Activated T-helper 1 cell treated with anti-CD3 and anti-CD28 coated beads, Interleukin-12 subunit alpha, Interleukin-12 subunit beta, Interleukin-2, Interleukin-4 antibody, amounts not matched to agents 30 ng/mL and 10 ng/mL and 1 ng/mL, durations not matched to agents 14 hours and 24 hours and 36 hours (primary cell): ENCODE measurements around the gene PTPN14. TPM values are rescaled to one million over a fixed set of nuclear protein-coding genes. Genes with fewer than 3 reads are reported as not detected.
"Not testable (repeated sequence)": the region's sequence is repeated elsewhere in the genome, so short reads cannot be mapped to it uniquely, and the experiment has no call there.

Source experiments
- DNase-seq: peaks from one replicate; pipeline ENCODE4 v3.0.0; 2021; ENCODE audit warnings: low spot score
- H3K27ac Mint-ChIP-seq: one replicate; pipeline ENCODE4 v1.8.0; 2021; ENCODE audit warnings: mild to moderate bottlenecking, mixed read lengths
- H3K27me3 Mint-ChIP-seq: one replicate; pipeline ENCODE4 v1.8.0; 2022; ENCODE audit warnings: mild to moderate bottlenecking, moderate library complexity, mixed read lengths; ENCODE audit not compliant: insufficient read depth
- H3K36me3 Mint-ChIP-seq: one replicate; pipeline ENCODE4 v1.8.0; 2021; ENCODE audit warnings: low read depth, mixed read lengths
- H3K4me1 Mint-ChIP-seq: one replicate; pipeline ENCODE4 v1.8.0; 2021; ENCODE audit warnings: low read depth, mixed read lengths
- H3K4me3 Mint-ChIP-seq: one replicate; pipeline ENCODE4 v1.8.0; 2021; ENCODE audit warnings: mild to moderate bottlenecking, moderate library complexity, mixed read lengths
- H3K9me3 Mint-ChIP-seq: one replicate; pipeline ENCODE4 v1.8.0; 2021; ENCODE audit warnings: mixed read lengths
- intact Hi-C: fragments of 100-400 bp; cut with micrococcal nuclease; formaldehyde crosslinking; loops from one replicate; pipeline ENCODE4 v1.15.1; 2024
- total RNA-seq: library from RNA; stranded (reverse); gene quantifications from 2 replicates; pipeline ENCODE4 v1.2.3, GENCODE V29; 2022

Gene PTPN14
- total RNA-seq, 1 donor from 2014 or later: 20.6 TPM

DNA sequence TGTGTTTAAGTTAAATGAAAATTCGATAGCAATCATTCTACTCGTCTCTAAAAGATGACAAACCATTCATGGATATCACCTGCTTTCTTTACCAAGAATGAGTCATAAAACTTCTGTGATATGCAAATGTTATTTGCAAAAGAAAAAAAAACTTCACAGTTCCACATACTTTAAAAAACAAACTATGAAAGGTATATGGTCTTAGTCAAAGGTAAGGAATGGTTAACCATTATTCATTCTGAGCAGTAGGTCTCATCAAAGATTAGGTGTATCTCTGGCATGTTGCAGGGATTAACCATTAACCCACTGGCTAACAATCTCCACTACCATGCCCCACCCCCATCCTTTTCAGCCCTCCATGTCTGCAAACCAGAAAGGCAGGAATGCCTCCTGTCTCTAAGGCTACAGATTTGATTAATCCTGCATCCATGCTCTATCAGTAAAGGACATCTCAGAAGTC is 44.4 kb downstream of the PTPN14 start:
- DNase-seq: no peak
- intact Hi-C loops: no loop called here
- peaks cover 4% of the 10 kb centered on the region for H3K27me3 Mint-ChIP-seq
- H3K4me1 Mint-ChIP-seq: peaks cover 10% of the 10 kb centered on the region
- H3K9me3 Mint-ChIP-seq: peaks cover 12% of the 10 kb centered on the region
- H3K4me3 Mint-ChIP-seq: no peak overlapping the region
- H3K36me3 Mint-ChIP-seq: no peaks in the 10 kb centered on the region
- H3K27ac Mint-ChIP-seq: no peak overlapping the region

DNA sequence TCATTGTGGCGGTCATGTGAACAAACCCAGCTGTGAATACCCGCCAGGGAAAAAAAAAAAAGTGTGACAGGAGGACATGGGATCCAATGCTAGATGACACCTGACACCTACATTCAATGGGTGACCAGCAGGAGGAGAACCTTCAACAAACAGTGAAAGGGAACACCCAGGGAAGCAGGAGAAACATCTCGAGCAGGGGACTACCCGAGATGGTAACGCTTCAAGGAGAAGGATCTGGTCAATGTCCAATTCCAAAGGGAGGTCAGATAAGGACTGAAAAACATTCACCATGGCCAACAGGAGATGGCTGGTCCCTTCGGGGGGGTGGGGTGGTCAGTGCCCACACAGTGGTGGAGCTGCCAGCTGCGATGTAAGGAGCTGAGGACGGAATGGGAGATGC is 46.3 kb downstream of the PTPN14 start:
- peaks cover 10% of the 10 kb centered on the region for H3K4me1 Mint-ChIP-seq
- no peaks in the 10 kb centered on the region for H3K36me3 Mint-ChIP-seq
- intact Hi-C loops: no loop called here
- H3K27me3 Mint-ChIP-seq: no peaks in the 10 kb centered on the region
- H3K27ac Mint-ChIP-seq: no peak overlapping the region
- peaks cover 3% of the 10 kb centered on the region for H3K9me3 Mint-ChIP-seq
- no peak for DNase-seq
- H3K4me3 Mint-ChIP-seq: no peak overlapping the region

DNA sequence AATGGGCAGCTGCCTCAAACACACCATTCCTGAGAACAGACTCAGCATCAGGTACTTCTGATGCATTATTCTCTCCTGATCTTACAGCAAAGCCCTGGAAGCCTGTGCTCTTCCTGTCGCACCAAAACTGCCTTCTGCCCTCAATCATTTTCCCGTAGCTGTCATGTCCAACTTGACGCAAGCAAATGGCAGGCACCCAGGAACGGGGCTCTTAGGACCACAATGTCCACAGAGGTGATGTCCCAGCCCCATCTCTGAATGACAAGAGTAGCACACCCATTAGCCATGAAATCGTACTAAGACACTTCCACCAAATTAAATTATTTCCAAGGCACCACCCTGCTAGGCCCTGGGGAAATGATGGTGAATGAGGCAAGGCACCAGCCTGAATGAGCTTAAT is 47.1 kb downstream of the PTPN14 start:
- H3K27me3 Mint-ChIP-seq: peaks cover 2% of the 10 kb centered on the region
- no peaks in the 10 kb centered on the region for H3K36me3 Mint-ChIP-seq
- intact Hi-C loops: no loop called here
- no peak overlapping the region for H3K4me3 Mint-ChIP-seq
- H3K27ac Mint-ChIP-seq: no peak overlapping the region
- H3K4me1 Mint-ChIP-seq: peaks cover 10% of the 10 kb centered on the region
- no peak for DNase-seq
- H3K9me3 Mint-ChIP-seq: no peaks in the 10 kb centered on the region

DNA sequence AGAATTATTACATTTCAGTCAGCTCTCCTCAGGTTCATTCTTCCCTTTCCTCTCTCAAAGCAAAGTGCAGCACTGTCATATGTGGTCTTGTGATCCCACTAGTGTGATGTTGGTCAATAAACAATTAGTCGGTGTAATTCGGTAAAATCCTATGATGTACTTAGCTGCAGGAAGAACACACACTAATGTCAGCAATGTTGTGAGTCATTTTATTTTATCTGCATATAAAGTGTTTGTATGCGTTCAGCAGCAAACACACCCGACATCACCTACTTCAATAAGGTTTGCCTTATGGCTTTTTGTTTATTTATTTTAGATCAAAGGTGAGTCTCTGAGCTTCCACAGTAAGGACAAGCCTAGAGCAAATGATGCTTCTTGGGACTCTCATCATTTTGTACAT is 47.8 kb downstream of the PTPN14 start:
- Mint-ChIP-seq H3K36me3 (no peaks in the 10 kb centered on the region), H3K4me3 (no peak overlapping the region), H3K9me3 (no peaks in the 10 kb centered on the region), H3K4me1 (peaks cover 10% of the 10 kb centered on the region), H3K27ac (no peak overlapping the region), H3K27me3 (peaks cover 2% of the 10 kb centered on the region)
- intact Hi-C loops: no loop called here
- DNase-seq: no peak

DNA sequence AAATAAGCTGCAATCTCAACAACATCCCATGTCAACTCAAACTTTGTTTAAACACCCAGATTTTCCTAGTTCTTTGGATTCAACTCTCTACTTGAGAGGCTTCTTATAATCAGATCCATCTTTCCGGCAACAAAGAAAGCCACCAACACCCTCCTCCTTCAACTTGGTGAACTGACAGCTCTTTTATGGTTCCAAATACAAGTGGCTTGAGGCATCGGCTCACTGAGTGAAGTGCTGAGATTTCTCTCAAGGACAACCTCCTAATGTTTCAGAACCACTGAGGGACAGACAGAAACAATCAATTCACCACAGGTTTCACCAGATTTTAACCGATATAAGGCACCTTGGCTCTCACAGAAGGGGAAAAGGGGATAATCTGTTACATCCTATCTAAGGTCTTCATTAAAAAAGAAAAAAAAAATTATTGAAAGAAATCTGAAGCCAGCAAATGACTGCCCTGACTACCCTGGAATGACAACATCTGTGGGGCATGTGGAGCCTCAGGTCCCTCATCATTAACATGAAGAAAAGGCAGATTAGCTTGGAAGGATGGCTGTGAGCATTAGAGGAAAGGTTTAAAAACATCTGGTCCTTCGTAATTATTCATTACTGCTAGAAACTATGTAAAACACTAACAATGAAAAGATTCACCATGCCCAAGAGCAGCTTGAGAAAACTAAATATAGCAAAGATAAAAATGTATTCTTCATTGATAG is 50.9 kb downstream of the PTPN14 start:
- H3K9me3 Mint-ChIP-seq: no peaks in the 10 kb centered on the region
- peaks cover 11% of the 10 kb centered on the region for H3K27me3 Mint-ChIP-seq
- intact Hi-C loops: no loop called here
- DNase-seq: no peak
- no peaks in the 10 kb centered on the region for H3K4me1 Mint-ChIP-seq
- H3K36me3 Mint-ChIP-seq: no peaks in the 10 kb centered on the region
- no peak overlapping the region for H3K27ac Mint-ChIP-seq
- no peak overlapping the region for H3K4me3 Mint-ChIP-seq

DNA sequence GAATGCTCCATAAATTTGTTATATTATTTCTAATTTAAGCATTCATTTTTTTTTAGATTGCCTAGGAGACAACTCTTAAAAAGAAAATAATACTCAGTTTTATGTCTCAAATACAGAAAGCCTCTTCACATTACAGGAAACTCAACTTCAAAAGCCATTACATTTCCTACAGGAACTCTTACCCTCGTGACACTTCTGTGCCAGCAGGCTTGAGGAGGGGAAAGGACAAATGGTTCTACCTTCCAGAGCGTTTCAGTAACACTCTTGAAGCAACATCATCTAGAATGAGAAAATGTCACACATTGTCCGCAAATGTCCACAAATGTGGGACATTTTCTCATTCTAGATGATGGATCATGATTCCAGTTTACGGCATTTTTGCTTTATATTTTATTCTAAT is 51.7 kb downstream of the PTPN14 start:
- Mint-ChIP-seq H3K4me3 (no peak overlapping the region), H3K27ac (no peak overlapping the region), H3K4me1 (no peaks in the 10 kb centered on the region), H3K36me3 (no peaks in the 10 kb centered on the region), H3K27me3 (peaks cover 11% of the 10 kb centered on the region), H3K9me3 (no peaks in the 10 kb centered on the region)
- no peak for DNase-seq
- intact Hi-C loops: no loop called here

DNA sequence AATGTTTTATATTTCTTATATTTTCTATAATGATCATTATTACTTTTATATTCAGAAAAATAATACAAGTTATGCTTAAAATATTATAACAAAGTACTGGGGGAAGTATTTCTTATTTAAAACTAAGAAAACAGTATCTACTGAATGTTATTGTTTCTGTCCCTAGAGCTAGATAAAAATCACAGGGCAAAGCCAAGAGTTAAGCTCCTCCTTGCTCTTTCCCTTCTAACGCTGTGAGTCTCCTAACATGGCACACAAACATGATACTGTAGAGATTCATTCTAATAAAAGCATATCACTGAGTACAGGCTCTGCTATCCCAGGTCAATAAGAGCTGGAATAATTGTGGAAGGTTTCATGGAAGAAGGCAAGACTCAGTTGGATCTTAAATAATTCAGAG is 53.4 kb downstream of the PTPN14 start:
- intact Hi-C loops: no loop called here
- H3K4me3 Mint-ChIP-seq: no peak overlapping the region
- no peak overlapping the region for H3K27ac Mint-ChIP-seq
- H3K27me3 Mint-ChIP-seq: peaks cover 11% of the 10 kb centered on the region
- H3K9me3 Mint-ChIP-seq: no peaks in the 10 kb centered on the region
- DNase-seq: no peak
- H3K36me3 Mint-ChIP-seq: no peaks in the 10 kb centered on the region
- H3K4me1 Mint-ChIP-seq: no peaks in the 10 kb centered on the region

DNA sequence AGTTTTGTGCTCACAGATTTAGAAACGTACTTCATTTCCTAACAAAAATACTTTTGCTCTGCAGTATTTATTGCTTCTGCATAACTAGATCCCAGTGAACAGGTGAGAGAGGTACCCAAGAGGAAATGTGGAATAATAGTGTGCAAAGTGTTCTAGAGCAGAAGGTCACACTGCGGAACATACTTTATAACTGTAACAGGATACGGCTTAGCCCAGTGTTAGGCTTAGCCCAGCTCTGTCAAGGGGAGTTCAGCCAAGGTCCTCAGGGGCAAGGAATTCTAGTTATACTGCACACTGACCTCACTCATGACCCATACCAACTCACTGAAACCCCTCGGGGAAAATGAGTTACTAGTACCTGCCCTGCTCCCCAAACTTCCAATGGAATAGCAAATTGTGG is 55.3 kb downstream of the PTPN14 start:
- H3K9me3 Mint-ChIP-seq: no peaks in the 10 kb centered on the region
- H3K27me3 Mint-ChIP-seq: peaks cover 11% of the 10 kb centered on the region
- no peak for DNase-seq
- intact Hi-C loops: no loop called here
- H3K4me1 Mint-ChIP-seq: no peaks in the 10 kb centered on the region
- H3K27ac Mint-ChIP-seq: no peak overlapping the region
- H3K4me3 Mint-ChIP-seq: no peak overlapping the region
- H3K36me3 Mint-ChIP-seq: no peaks in the 10 kb centered on the region

DNA sequence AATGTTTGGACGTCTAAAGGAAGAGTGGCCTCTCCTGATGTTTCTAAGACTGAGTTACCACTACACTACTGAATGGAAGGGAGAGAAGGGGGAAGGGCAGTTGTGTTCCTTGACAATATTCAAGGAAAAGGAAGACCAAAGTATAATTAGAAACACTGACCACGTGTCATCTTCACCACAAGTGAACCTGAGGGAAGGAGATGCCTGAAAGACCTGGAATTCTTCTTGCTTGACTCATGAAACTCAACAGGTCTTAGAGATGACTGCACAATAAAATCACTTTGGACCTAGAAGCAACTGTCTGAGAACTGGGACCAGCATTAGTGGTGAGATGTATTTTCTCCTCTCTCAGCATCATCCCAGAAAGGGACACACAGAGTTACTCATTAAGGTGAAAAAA is 56.7 kb downstream of the PTPN14 start:
- H3K4me3 Mint-ChIP-seq: no peak overlapping the region
- no peaks in the 10 kb centered on the region for H3K36me3 Mint-ChIP-seq
- H3K4me1 Mint-ChIP-seq: no peaks in the 10 kb centered on the region
- intact Hi-C loops: no loop called here
- H3K27ac Mint-ChIP-seq: no peak overlapping the region
- H3K9me3 Mint-ChIP-seq: no peaks in the 10 kb centered on the region
- no peak for DNase-seq
- peaks cover 12% of the 10 kb centered on the region for H3K27me3 Mint-ChIP-seq

DNA sequence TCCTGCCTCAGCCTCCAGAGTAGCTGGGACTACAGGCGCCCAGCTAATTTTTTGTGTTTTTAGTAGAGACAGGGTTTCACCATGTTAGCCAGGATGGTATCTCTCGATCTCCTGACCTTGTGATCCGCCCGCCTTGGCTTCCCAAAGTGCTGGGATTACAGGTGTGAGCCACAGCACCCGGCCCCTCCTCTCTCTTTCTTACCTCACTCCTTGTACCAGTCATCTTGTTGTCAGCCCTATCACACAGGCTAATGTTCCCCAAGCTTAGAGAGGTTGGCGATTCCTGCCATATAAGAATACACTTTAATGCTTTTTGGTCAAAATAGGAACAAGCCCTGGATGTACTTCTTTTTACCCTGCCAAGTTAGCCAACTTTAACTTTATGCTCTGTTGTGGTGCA is 57.2 kb downstream of the PTPN14 start:
- DNase-seq, H3K36me3 Mint-ChIP-seq, H3K27ac Mint-ChIP-seq, H3K4me1 Mint-ChIP-seq, intact Hi-C loops, H3K4me3 Mint-ChIP-seq, H3K9me3 Mint-ChIP-seq: not testable (repeated sequence)
- peaks cover 13% of the 10 kb centered on the region for H3K27me3 Mint-ChIP-seq

DNA sequence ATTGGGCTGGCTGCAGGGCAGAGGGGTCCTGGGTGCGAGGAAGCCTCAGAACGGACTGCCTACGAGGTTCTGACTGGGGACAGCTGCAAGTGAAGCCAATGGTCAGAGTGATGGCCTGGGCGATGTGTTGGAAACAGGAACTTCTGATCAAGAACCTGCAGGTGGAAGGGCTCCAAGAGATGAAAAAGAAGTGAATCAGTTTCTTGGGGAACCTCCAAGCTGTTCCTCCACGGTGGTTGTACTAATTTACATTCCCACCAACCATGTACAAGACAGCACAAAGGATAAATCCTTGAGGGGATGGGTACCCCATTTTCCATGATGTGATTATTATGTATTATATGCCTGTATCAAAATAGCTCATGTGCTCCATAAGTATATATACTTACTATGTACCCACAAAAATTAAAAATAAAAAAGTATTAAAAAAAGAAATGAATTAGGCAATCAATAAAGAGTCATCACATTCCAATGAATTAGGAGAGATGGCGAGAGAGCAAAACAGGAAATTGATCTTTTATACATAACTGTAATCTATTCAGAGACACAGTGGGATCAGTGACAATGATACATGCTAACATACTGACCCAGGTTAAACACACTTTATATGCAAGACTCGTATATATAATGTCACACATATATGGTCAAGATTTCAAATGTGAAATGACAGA is 58.1 kb downstream of the PTPN14 start:
- Mint-ChIP-seq H3K27ac (no peak overlapping the region), H3K4me1 (no peaks in the 10 kb centered on the region), H3K36me3 (no peaks in the 10 kb centered on the region), H3K27me3 (peaks cover 13% of the 10 kb centered on the region), H3K9me3 (no peaks in the 10 kb centered on the region), H3K4me3 (no peak overlapping the region)
- DNase-seq: no peak
- intact Hi-C loops: no loop called here

DNA sequence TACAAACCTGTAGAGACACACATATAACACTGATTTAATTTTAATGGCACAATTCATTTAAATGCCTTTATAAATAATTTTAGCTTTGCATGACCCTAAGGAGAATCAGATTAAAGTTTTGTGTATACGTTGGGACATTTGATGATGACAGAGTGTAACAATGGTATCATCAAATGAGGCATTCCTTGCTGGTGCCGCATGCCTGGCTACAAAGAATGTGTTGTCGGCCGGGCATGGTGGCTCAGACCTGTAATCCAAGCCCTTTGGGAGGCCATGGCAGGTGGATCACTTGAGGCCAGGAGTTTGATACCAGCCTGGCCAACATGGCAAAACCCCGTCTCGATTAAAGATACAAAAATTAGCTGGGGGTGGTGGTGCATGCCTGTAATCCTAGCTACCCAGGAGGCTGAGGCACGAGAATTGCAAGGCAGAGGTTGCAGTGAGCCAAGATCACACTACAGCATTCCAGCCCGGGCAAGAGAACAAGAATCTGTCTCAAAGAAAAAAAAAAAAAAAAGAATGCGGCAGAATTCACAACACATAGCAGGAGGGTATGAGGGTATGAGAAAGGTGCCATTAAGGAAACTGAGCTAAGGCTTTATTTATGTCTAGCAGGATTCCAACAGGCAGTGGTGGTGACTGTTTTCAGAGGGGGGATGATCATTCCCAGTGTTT is 58.9 kb downstream of the PTPN14 start:
- no peaks in the 10 kb centered on the region for H3K36me3 Mint-ChIP-seq
- no peaks in the 10 kb centered on the region for H3K4me1 Mint-ChIP-seq
- intact Hi-C loops: no loop called here
- H3K27ac Mint-ChIP-seq: no peak overlapping the region
- no peaks in the 10 kb centered on the region for H3K9me3 Mint-ChIP-seq
- no peak overlapping the region for H3K4me3 Mint-ChIP-seq
- peaks cover 13% of the 10 kb centered on the region for H3K27me3 Mint-ChIP-seq
- DNase-seq: no peak

DNA sequence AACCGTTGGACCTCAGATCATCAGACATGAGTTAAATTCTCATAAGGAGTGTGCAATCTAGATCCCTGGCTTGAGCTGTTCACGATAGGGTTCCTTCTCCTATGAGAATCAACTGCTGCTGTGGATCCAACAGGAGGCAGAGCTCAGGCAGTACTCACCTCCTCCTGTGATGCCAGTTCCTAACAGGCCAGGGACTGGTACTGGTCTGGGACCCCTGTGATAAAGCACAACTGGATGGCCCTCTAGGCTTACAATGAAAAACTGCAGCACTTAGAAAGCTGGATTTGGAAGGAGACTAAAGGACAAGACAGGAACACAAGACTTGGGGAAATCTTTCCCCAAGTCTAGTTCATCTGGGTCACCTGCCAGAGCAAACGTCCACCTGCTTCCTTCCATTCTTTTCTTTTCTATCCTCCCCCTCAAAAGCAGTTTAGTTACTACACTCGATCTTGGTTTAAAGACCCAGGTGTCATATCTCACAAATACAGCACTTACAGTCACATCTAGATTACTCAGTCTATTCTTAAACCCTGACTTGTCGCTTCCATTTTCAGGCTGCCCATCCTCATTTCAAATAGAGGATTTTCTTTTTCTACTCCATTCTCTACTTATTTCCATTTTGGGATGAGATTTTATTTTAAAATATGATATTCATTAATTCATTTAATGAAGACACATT is 59.8 kb downstream of the PTPN14 start:
- no peaks in the 10 kb centered on the region for H3K4me1 Mint-ChIP-seq
- intact Hi-C loops: no loop called here
- H3K36me3 Mint-ChIP-seq: no peaks in the 10 kb centered on the region
- H3K27me3 Mint-ChIP-seq: peaks cover 8% of the 10 kb centered on the region
- H3K9me3 Mint-ChIP-seq: no peaks in the 10 kb centered on the region
- H3K4me3 Mint-ChIP-seq: no peak overlapping the region
- no peak for DNase-seq
- no peak overlapping the region for H3K27ac Mint-ChIP-seq
